DMS53 (cell line): ENCODE measurements around the gene ECE2.
"Not testable (repeated sequence)": the region's sequence is repeated elsewhere in the genome, so short reads cannot be mapped to it uniquely, and the experiment has no call there.

Experiments
- DNase-seq: peaks from one replicate; lab custom pipeline; 2025; lab: John Stamatoyannopoulos, UW

Gene ECE2

DNA sequence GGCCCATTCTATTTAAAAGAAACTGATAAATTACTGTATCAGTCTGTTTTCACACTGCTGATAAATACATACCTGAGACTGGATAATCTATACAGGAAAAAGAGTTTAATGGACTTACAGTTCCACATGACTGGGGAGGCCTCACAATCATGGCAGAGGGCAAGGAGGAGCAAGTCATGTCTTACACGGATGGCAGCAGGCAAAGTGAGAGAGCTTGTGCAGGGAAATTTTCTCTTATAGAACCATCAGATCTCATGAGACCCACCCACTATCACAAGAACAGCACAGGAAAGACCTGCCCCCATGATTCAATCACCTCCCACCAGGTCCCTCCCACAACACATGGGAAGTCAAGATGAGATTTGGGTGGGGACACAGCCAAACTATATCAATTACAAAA lies 8.6 kb upstream of the ECE2 start:
- DNase-seq, result not testable (repeated sequence)

DNA sequence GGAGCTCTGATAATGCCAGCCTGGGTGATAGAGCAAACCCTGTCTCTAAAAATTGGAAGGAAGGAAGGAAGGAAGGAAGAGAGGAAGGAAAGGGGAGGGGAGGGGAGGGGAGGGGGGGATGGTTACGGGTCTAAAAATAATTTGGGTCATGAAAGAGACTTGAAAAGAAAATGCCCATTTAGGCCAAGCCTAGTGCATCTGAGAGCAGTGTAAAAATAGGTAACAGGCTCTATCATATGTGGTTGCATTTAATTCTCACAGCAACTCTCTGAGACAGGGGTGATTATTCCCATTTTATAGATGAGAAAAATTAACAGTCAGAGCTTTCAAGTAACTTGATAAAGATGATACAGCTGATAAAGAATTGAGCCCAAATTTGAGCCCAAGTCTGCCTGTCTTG lies 3.6 kb upstream of the ECE2 start:
- DNase-seq, result no peak

GRCh38 chr3:184275381-184275701 lies 481 bp upstream of the ECE2 start:
- no peak for DNase-seq

- no peak for DNase-seq
Measured at GRCh38 chr3:184277366-184277765, 1.5 kb downstream of the ECE2 start.

DNA sequence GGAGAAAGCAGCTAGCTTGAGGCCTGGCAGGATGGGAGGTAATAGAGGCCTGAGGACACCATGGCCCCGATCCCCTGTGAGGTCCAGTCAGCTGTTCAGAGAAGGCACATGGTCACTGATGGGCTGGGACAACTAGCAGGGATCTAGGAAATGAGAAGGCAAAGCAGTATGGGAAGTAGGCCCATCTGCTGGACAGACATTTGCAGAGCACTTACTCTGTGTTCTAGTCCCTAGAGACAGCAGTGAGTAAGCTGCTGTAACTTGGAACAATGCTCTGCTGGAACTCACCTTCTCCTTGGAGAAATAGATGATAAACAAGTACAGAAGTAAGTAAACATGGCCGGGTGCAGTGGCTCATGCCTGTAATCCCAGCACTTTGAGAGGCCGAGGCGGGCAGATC lies 7.1 kb downstream of the ECE2 start:
- no peak for DNase-seq

DNA sequence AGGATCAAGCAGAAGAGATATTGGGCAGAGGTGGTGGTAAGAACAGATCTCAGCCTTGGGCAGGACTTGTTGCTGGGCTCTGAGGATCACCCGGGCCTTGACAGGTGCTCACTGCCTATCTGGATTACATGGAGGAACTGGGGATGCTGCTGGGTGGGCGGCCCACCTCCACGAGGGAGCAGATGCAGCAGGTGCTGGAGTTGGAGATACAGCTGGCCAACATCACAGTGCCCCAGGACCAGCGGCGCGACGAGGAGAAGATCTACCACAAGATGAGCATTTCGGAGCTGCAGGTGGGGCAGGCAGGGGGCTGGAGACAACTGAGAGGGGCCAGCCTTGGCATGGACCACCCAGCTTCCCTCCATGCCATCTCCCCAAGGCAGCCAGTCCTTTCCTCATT lies 7.9 kb downstream of the ECE2 start:
- DNase-seq, result no peak

DNA sequence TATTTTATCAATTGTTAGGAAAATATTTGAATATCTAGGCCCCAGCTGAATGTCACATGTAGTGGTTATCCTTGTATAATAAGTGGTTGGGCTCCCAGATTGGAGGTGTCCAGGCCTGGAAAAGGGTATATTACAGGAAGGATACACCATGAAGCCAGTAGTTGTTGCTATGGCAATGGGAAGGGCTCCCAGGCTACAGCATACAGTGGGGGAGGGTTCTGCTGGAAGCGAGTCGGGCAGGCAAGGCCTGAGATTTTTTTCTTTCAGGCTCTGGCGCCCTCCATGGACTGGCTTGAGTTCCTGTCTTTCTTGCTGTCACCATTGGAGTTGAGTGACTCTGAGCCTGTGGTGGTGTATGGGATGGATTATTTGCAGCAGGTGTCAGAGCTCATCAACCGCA lies 8.9 kb downstream of the ECE2 start:
- peak; percentile 93 for DNase-seq

- DNase-seq, result peak; percentile 74
Measured at GRCh38 chr3:184289426-184289938, 13.7 kb downstream of the ECE2 start.

DNA sequence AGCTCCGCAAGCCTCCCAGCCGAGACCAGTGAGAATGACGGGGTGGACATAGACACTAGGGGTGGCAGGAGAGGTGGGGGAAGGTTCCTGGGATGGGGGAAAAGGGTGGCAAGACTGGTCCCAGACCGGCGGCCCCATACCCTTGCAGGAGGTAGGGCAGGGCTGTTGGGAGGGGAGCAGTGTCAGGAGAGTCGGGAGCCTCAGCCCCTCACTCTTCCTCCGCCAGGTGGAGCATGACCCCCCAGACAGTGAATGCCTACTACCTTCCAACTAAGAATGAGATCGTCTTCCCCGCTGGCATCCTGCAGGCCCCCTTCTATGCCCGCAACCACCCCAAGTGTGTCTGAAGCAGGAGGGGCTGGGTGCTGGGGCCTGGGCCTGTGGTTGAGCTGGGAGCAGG lies 14.5 kb downstream of the ECE2 start:
- no peak for DNase-seq

DNA sequence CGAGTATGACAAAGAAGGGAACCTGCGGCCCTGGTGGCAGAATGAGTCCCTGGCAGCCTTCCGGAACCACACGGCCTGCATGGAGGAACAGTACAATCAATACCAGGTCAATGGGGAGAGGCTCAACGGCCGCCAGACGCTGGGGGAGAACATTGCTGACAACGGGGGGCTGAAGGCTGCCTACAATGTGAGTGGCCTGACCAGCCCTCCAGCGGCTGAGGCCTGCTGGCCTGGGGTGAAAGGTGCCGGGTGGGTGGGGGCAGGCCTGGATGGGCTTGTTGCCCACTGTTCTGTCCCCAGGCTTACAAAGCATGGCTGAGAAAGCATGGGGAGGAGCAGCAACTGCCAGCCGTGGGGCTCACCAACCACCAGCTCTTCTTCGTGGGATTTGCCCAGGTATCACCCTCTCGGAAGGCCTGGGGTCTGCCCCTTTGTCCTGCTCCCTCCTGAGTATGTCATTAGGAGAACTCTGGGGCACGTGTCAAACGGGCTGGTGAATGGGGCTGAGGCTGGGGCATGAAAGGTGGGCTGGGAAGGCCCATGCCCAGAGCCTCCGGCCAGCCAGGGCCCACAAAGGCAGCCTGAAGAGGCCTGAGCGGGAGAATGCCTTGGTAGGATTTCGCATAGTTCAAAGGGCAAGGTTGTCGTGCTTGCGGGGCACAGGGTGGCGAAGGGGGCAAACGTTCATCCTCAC lies 15.4 kb downstream of the ECE2 start:
- no peak for DNase-seq

GRCh38 chr3:184291738-184292445 lies 16.1 kb downstream of the ECE2 start:
- no peak for DNase-seq

GRCh38 chr3:184295771-184296170 lies 19.9 kb downstream of the ECE2 start:
- peak; percentile 84 for DNase-seq

GRCh38 chr3:184296616-184297015 lies 20.8 kb downstream of the ECE2 start:
- peak; percentile 17 for DNase-seq

DNA sequence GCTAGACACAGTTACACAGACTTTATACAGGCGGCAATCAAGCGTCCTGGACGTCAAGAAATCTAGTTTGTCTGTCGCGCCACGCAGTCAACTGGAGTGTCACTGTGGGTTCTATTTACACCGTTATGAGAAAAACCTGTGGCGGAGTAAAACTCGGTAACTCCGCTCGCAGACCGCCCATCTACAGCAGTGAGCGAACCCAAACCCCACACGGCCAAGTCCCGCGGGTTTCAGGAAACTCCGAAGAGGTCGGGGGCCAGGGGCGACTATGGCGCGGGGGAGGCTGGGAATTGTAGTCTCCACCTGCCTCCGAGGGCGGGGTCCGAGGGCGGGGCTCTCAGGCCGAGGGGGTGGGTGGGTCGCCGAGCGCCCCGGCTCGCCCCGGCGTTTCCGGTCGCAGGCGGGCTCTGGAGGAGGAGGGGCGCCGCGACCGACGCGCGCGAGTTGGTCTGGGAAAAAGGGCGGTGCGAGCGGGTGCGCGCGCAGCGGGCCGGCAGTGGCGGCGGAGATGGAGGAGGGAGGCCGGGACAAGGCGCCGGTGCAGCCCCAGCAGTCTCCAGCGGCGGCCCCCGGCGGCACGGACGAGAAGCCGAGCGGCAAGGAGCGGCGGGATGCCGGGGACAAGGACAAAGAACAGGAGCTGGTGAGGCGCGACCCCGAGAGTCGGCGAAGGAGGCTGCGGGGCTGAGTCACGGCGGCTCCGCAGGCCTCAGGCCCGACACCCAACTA lies 23.1 kb downstream of the ECE2 start, which contains the start of gene PSMD2:
Gene PSMD2, plus strand, starts transcription at position 483 of the 729 bp plus-strand sequence. Its CDS starts 26 bp downstream, at position 509.
- DNase-seq, result peak; percentile 98

DNA sequence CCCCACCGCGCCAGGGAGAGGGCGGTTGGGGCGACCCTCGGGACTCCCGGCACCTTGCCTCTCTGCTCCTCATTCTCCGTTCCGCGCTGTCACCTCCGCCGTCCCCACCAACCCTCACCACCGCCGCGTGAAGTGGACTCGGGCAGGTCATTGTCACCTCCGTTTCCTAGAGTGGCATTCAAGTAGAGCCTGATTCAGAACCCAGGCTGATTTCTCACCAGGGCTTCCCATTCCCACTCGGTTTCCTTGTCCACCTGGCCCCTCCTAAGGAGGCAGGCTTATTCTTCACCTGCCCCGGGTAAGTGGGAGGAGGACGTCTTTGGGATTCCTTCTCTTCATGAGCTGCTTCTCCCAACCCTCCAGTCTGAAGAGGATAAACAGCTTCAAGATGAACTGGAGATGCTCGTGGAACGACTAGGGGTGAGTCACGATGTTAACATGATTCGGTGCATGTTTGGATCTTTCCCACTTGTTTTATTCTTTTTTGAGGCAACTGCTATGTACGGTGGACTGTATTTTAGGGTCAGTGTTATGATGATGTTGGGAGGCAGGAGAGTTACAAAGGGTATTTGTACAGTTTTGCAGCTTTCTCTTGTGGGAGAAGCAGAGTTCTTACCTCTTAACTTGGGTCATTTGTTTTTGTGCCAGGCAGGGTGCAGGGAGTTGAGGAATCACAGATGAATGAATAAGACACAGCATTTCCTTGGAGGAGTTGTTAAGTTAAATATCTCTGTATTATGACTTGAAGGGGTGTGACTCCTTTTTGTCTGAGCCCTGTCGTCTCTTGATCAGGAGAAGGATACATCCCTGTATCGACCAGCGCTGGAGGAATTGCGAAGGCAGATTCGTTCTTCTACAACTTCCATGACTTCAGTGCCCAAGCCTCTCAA lies 23.9 kb downstream of the ECE2 start:
- peak; percentile 55 for DNase-seq

DNA sequence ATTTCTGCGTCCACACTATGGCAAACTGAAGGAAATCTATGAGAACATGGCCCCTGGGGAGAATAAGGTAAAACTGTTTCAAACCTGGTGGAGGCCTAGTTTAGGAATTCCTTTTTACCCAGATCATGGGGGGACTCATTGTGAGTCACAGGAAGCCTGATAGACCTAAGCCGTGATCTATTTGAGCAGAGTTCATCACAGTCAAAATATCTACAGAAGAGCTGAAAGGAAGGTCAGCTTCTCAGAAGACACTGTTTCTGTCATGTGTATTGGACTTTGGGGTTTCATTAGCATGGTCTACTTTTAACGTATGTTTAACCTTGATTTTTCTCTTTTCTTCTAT lies 24.5 kb downstream of the ECE2 start:
- DNase-seq, result no peak

DNA sequence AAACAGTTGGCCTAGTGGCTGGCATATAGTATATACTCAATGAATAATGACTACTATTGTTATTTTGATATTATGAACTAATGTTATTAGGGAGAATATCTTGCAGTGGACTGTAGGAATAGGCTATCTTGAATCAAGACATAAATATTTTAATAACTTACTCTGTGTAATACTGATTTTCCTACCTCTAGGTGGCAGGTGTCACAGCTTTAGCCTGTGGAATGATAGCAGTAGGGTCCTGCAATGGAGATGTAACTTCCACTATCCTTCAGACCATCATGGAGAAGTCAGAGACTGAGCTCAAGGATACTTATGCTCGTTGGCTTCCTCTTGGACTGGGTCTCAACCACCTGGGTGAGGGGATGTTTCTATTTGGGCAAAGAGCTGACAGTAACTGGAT lies 29.8 kb downstream of the ECE2 start:
- DNase-seq, result peak; percentile 35

DNA sequence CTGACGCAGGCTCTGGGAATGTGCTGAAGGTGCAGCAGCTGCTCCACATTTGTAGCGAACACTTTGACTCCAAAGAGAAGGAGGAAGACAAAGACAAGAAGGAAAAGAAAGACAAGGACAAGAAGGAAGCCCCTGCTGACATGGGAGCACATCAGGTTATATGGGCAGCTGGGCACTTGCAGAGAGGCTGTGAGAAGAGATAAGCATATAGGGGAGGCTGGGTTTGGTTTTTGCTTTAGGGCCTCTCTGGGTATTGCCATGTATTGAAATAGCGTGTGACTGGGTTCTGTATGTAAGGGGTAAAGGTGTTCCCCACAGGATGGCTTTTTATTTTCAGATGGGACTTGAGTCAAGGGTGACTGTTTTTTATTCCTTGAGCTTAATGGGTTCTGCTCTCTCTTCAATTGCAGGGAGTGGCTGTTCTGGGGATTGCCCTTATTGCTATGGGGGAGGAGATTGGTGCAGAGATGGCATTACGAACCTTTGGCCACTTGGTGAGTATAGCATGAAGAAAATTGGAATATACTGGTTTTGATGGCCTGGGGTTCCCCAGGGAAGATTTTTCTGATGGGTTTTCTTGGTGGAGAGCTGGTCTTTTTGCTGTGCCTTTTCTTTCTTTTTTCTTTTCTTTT lies 30.6 kb downstream of the ECE2 start:
- no peak for DNase-seq

- no peak for DNase-seq
Measured at GRCh38 chr3:184307915-184308314, 32.1 kb downstream of the ECE2 start.

- DNase-seq, result no peak
Measured at GRCh38 chr3:184308744-184309143, 32.9 kb downstream of the ECE2 start.

DNA sequence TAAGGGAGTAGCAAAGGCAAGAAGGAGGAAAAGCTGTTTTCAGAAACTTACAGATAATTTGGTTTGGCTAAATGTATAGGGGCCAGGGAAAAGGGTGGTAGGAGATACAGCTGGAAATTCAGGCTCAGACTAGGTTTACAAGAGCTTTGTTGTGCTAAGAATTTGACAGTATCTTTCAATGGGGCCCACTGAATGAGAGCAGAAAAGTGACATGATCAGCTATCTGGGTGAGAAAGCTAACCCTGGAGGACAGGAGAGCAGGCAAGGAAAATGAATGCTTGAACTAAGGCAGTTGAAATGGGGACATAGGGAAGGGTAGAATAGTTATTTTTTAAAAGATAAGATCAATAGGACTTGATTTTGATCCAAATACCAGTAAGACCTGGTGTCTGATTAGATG lies 35.8 kb downstream of the ECE2 start:
- no peak for DNase-seq

- DNase-seq, result peak; percentile 94
Measured at GRCh38 chr3:184314363-184314699, 38.5 kb downstream of the ECE2 start, which contains the start of gene EIF4G1. Gene EIF4G1, plus strand, starts transcription at chr3:184314606. Its CDS starts 1,191 bp downstream, at chr3:184315797.
